Upper lobe of left lung (tissue), 6 donors: Measurements from ENCODE around the gene FOXS1. TPM values are rescaled to one million over a fixed set of nuclear protein-coding genes. Genes with fewer than 3 reads are reported as not detected.

Experiments
- ATAC-seq, 2 donors: fragments of 200-7000 bp; cut with Tn5 transposase; one replicate each; pipeline ENCODE4 v1.9.1; 2022; ENCODE audit warnings: mild to moderate bottlenecking in 2 of 2, moderate library complexity in 2 of 2; ENCODE audit not compliant: low FRiP score in 2 of 2
- DNase-seq, 2 donors: peaks; one replicate each; pipeline ENCODE4 v3.0.0-alpha.2; 2019 to 2020
- H3K27ac ChIP-seq, 4 donors: fragments of 200-600 bp; sonication (generic); one replicate each; pipeline ENCODE4 v1.5.1; 2016 to 2019
- H3K27me3 ChIP-seq, 4 donors: fragments of 200-600 bp; sonication (generic); one replicate each; pipeline ENCODE4 v1.5.1; 2017 to 2019
- H3K36me3 ChIP-seq, 4 donors: fragments of 200-600 bp; sonication (generic); one replicate each; pipeline ENCODE4 v1.5.1; 2016 to 2019
- H3K4me1 ChIP-seq, 4 donors: fragments of 200-600 bp; sonication (generic); one replicate each; pipeline ENCODE4 v1.5.1; 2018 to 2019
- H3K4me3 ChIP-seq, 4 donors: fragments of 200-600 bp; sonication (generic); one replicate each; pipeline ENCODE4 v1.5.1; 2017 to 2019; ENCODE audit warnings: mild to moderate bottlenecking in 2 of 4, moderate library complexity in 1 of 4
- H3K9me3 ChIP-seq, 4 donors: fragments of 200-600 bp; sonication (generic); one replicate each; pipeline ENCODE4 v1.5.1; 2018 to 2019
- EP300 ChIP-seq, 4 donors: sonication (generic); formaldehyde crosslinking; IDR thresholded peaks; one replicate each; pipeline ENCODE4 v1.5.1; 2017; ENCODE audit warnings: antibody characterized with exemption in 4 of 4, control low read depth in 2 of 4
- POLR2A ChIP-seq, 4 donors: fragments of 450-650 bp; IDR thresholded peaks; one replicate each; pipeline ENCODE4 v1.5.1; 2016 to 2017; ENCODE audit warnings: antibody characterized with exemption in 4 of 4, mild to moderate bottlenecking in 2 of 4
- POLR2AphosphoS5 ChIP-seq, 2 donors: sonication (generic); formaldehyde crosslinking; IDR thresholded peaks; one replicate each; pipeline ENCODE4 v1.5.1; 2017; ENCODE audit warnings: antibody characterized with exemption in 2 of 2
- WGBS, 2 donors: methylation state at CpG; one replicate each; pipeline ENCODE4 v1.1.5; 2017 to 2018; 5-methylcytosine and 5-hydroxymethylcytosine counted together
- total RNA-seq, 6 donors: library from RNA; depleted of rRNA in 4 of 6; stranded (reverse); fragments of >200 nt in 4 of 6; gene quantifications; one replicate each; pipeline versions ENCODE4 v1.1.0 to v1.2.1, GENCODE V29; 2016 to 2021
- TF ChIP-seq, protein P1 (sequence below), 6 experiments: fragments of 450-650 bp in 4 of 6; fragments of 200-600 bp in 2 of 6; sonication (generic) in 2 of 6; IDR thresholded peaks; one replicate each; pipeline ENCODE4 v1.5.1; 2016 to 2019; ENCODE audit warnings: antibody characterized with exemption in 6 of 6
- donor health status: DM: no; HTN: no; CAD: no; lungs with moderate emphysema.
- donor health status: DM: no; HTN: yes; CAD: no; lungs with severe emphysema.

Gene FOXS1
- total RNA-seq, 6 donors from 2014 or later: 0.91 to 1.7 (median 1.3) TPM; not detected in 3

DNA sequence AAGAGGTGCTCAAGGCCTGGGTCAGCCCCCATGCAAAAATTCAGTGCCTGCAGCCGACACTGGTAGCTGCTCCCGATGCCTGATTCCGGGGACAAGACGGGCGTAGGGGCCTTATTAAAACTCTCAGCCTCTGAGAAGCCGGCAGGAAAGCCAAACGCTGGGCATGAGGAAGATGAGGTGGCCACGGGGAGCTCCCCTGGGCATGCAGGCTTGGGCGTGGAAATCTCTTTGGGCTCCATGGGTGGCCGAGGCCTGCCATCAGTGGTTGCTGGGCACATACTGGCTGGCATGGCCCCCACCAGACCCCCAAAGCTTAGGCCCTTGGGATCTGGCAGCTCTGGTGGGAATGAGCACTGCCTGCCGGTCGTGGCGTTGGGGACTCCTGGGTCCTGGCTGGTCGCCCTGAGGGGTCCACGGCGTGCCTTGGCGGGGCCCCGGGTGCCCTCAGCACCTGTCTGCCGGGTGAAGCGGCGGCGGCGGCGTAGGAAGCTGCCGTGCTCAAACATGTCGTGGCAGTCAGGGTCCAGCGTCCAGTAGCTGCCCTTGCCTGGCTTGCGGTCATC lies 586 bp downstream of the FOXS1 start:
- H3K36me3 ChIP-seq: no peaks in the 10 kb centered on the region
- peaks cover 0 to 5% (median 1%) of the 10 kb centered on the region in 4 donors for H3K27me3 ChIP-seq
- peak overlapping the region in 3 of 4 donors; percentile 21 to 32 (median 26) for H3K4me3 ChIP-seq
- TF ChIP-seq POLR2AphosphoS5 (IDR thresholded peaks at IDR 0.05) (no peak), EP300 (IDR thresholded peaks at IDR 0.05) (no peak), POLR2A (IDR thresholded peaks at IDR 0.05) (no peak)
- TF ChIP-seq, protein P1, sequence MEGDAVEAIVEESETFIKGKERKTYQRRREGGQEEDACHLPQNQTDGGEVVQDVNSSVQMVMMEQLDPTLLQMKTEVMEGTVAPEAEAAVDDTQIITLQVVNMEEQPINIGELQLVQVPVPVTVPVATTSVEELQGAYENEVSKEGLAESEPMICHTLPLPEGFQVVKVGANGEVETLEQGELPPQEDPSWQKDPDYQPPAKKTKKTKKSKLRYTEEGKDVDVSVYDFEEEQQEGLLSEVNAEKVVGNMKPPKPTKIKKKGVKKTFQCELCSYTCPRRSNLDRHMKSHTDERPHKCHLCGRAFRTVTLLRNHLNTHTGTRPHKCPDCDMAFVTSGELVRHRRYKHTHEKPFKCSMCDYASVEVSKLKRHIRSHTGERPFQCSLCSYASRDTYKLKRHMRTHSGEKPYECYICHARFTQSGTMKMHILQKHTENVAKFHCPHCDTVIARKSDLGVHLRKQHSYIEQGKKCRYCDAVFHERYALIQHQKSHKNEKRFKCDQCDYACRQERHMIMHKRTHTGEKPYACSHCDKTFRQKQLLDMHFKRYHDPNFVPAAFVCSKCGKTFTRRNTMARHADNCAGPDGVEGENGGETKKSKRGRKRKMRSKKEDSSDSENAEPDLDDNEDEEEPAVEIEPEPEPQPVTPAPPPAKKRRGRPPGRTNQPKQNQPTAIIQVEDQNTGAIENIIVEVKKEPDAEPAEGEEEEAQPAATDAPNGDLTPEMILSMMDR (IDR thresholded peaks at IDR 0.05): no peak
- ATAC-seq: no peak
- peaks cover 0 to 9% (median 4%) of the 10 kb centered on the region in 4 donors for H3K4me1 ChIP-seq
- 92 to 93% methylated on average over 22 to 24 of the region's 28 CpGs for WGBS, 2 donors
- H3K27ac ChIP-seq: peak overlapping the region in 3 of 4 donors; percentile 32 to 69 (median 60)
- no peak for DNase-seq
- H3K9me3 ChIP-seq: no peaks in the 10 kb centered on the region

DNA sequence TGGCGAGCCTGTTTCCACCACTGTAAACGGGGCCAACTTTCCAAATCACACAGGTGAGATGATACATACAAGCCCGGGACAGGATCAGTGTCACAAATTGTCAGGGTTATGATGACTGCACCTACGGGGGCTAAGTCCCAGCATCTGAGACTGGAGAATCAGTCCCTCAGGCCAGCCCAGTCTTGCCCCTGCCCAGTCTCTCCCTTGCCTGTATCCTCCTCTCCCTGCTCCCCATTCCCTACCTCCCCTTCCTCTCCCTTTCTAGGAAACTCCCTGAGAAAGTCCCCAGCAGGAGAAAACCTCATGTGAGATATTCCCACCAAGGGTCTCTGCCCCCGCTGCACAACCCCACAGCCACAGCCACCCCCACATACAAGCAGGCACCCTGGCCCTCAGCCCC lies 1.5 kb downstream of the FOXS1 start:
- 69 to 86% methylated on average over 3 to 5 of the region's 5 CpGs for WGBS, 2 donors
- Histone ChIP-seq H3K36me3 (no peaks in the 10 kb centered on the region), H3K9me3 (no peaks in the 10 kb centered on the region), H3K4me3 (peak overlapping the region in 2 of 4 donors; percentile 26 to 32), H3K27me3 (no peaks in the 10 kb centered on the region), H3K27ac (peak overlapping the region; percentile 30 to 69 (median 46)), H3K4me1 (peaks cover 0 to 9% (median 2%) of the 10 kb centered on the region in 4 donors)
- ATAC-seq (no peak), DNase-seq (no peak)
- no peak for TF ChIP-seq EP300 (IDR thresholded peaks at IDR 0.05)
- TF ChIP-seq, protein P1 (IDR thresholded peaks at IDR 0.05): no peak
- no peak for TF ChIP-seq POLR2AphosphoS5 (IDR thresholded peaks at IDR 0.05)
- TF ChIP-seq POLR2A (IDR thresholded peaks at IDR 0.05): no peak

DNA sequence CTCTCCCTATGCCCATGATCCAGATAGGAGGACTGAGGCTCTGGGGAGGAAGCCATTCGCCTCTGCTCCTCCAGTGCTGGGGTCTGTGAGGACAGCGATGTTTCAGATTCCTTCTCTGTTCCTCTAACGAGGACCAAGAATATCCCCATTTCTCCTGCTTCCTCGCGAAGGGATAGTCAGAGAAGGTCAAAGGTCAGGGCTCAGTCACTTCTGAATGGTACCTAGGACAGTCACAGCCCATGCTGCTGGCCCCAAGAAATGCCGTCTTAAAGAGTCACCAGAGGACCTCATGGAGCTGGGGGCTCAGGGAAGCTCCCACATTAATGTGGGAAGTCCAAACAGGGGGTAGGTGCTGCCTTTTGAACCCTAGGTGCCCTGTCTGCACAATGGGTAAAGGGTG lies 2.1 kb downstream of the FOXS1 start:
- peak overlapping the region in 1 of 4 donors; percentile 32 for H3K4me3 ChIP-seq
- no peak for TF ChIP-seq EP300 (IDR thresholded peaks at IDR 0.05)
- no peak for TF ChIP-seq POLR2A (IDR thresholded peaks at IDR 0.05)
- TF ChIP-seq, protein P1 (IDR thresholded peaks at IDR 0.05): no peak
- no peak for TF ChIP-seq POLR2AphosphoS5 (IDR thresholded peaks at IDR 0.05)
- WGBS, 2 donors: 75 to 88% methylated on average over 4 to 6 of the region's 6 CpGs

DNA sequence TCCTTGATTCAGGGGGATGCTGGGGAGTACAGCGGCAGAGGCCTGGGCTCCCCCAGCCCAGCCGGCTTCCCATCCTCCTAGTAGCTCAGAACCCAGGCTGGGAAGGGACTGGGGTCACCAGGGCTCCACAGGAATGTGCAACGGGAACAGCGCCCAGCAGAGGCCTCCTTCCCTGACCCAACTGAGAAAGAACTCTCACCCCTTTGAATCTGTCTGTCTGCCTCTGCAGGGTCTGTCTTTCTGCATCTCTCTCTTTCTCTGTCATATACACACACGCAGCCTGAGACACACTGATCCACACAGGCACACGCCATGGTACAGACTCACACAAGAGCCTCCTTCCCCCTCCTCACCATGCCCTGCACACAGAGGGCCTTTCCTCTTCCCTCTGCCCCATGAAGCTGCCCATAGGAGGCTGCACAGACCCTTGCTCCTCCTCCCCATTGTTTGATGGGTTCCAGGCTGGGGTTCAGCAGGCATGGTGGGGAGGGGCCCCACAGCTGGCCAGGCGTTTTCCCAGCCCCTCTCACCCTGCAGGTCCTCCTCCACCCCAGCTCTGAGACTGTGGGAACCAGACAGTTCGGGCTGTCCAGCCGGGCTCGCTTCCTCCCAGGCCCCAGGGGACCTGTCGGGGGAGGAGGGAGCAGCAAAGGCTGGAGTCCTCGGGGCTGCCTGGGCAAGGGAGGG lies 2.8 kb downstream of the FOXS1 start:
- peaks cover 0 to 9% (median 4%) of the 10 kb centered on the region in 4 donors for H3K4me1 ChIP-seq
- H3K27me3 ChIP-seq: no peaks in the 10 kb centered on the region
- TF ChIP-seq POLR2AphosphoS5 (IDR thresholded peaks at IDR 0.05) (no peak), EP300 (IDR thresholded peaks at IDR 0.05) (no peak), POLR2A (IDR thresholded peaks at IDR 0.05) (no peak)
- TF ChIP-seq, protein P1 (IDR thresholded peaks at IDR 0.05): no peak
- no peak overlapping the region for H3K4me3 ChIP-seq
- no peaks in the 10 kb centered on the region for H3K36me3 ChIP-seq
- ATAC-seq (peak in 1 of 2 donors; percentile 11), DNase-seq (peak in 1 of 2 donors; percentile 72)
- 70 to 71% methylated on average over 6 to 12 of the region's 12 CpGs for WGBS, 2 donors
- peak overlapping the region; percentile 30 to 69 (median 46) for H3K27ac ChIP-seq
- no peaks in the 10 kb centered on the region for H3K9me3 ChIP-seq

More for the DNA sequence above, 2.1 kb downstream of the FOXS1 start:
- H3K4me1 ChIP-seq: peaks cover 0 to 9% (median 3%) of the 10 kb centered on the region in 4 donors
- peak overlapping the region; percentile 30 to 69 (median 46) for H3K27ac ChIP-seq
- DNase-seq (no peak), ATAC-seq (no peak)
- no peaks in the 10 kb centered on the region for H3K27me3 ChIP-seq
- H3K9me3 ChIP-seq: no peaks in the 10 kb centered on the region
- H3K36me3 ChIP-seq: no peaks in the 10 kb centered on the region
